Brain microvascular endothelial cell (primary cell): ENCODE measurements around the gene ACTR10.

ENCODE experiments used
- DNase-seq: peaks from one replicate; pipeline ENCODE4 v3.0.0-alpha.2; 2020
- H3K27ac ChIP-seq: fragments of 250-450 bp; sonication (Bioruptor Pico); 2 replicates; pipeline ENCODE4 v1.5.1; 2020; ENCODE audit warnings: mild to moderate bottlenecking, moderate library complexity
- H3K27me3 ChIP-seq: fragments of 250-450 bp; sonication (Bioruptor Pico); replicated peaks from 2 replicates; pipeline ENCODE4 v1.5.1; 2020; ENCODE audit warnings: mild to moderate bottlenecking
- H3K36me3 ChIP-seq: fragments of 250-450 bp; sonication (Bioruptor Pico); replicated peaks from 2 replicates; pipeline ENCODE4 v1.5.1; 2020; ENCODE audit warnings: mild to moderate bottlenecking
- H3K4me3 ChIP-seq: 2 replicates; pipeline ENCODE4 v1.5.1; 2011; ENCODE audit warnings: low read depth, mild to moderate bottlenecking, control low read depth, low read length, moderate library complexity
- in situ Hi-C: cut with HindIII; loops from 2 replicates; pipeline ENCODE4 v1.10.0; 2017; ENCODE audit warnings: low sequenced_read_pairs, low pct_ligation_motif_present
- TF ChIP-seq, protein P1 (sequence below): IDR thresholded peaks from 2 replicates; pipeline ENCODE4 v1.5.1; 2011; ENCODE audit warnings: low read depth, mild to moderate bottlenecking, moderate library complexity, low read length, control low read depth, inconsistent platforms; ENCODE audit errors: missing control alignments

ACTR10 gene

DNA sequence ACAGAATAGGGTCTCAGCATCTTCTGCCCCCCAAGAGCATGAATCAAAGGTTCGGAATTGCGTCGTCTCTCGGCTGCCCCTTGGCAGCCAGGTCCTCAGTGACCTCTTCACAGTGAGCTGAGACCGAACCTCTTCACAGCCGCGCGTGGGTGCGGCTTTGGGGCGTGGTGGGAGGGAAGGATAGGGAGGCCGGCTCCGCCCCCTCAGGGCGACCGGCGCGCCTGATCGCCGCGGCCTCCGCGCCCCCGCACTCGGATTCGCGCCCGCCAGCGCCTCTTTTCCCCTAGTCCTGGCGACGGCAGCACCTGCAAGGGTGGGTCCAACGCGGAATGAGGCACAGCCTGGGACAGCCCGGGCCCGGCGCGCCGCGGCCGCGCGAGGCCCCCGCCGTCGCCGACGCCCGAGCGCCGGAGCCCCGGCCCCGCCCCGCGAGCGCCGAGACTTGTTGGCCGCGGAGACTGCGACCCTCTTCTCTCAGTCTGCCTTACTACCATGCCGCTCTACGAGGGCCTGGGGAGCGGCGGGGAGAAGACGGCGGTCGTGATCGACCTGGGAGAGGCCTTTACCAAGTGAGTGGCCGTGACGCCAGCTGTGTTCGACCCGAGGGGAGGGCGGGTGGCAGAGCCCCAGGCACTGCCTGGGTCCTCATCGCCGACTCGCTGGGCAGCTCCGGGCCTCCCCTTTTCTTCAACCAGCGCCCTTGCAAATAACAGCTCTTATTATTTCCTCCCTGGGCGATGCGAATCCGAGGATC, at the start of gene ACTR10:
TSS of gene ACTR10 (plus strand) at position 424 of the 754 bp plus-strand sequence. CDS start at position 493, 69 bp downstream.
- no peaks in the 10 kb centered on the region for H3K36me3 ChIP-seq
- no peaks in the 10 kb centered on the region for H3K27me3 ChIP-seq
- H3K4me3 ChIP-seq = peak within 1 kb of the TSS; percentile 91
- peak within 1 kb of the TSS; percentile 99 for H3K27ac ChIP-seq
- TF ChIP-seq, protein P1, sequence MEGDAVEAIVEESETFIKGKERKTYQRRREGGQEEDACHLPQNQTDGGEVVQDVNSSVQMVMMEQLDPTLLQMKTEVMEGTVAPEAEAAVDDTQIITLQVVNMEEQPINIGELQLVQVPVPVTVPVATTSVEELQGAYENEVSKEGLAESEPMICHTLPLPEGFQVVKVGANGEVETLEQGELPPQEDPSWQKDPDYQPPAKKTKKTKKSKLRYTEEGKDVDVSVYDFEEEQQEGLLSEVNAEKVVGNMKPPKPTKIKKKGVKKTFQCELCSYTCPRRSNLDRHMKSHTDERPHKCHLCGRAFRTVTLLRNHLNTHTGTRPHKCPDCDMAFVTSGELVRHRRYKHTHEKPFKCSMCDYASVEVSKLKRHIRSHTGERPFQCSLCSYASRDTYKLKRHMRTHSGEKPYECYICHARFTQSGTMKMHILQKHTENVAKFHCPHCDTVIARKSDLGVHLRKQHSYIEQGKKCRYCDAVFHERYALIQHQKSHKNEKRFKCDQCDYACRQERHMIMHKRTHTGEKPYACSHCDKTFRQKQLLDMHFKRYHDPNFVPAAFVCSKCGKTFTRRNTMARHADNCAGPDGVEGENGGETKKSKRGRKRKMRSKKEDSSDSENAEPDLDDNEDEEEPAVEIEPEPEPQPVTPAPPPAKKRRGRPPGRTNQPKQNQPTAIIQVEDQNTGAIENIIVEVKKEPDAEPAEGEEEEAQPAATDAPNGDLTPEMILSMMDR = no peak
- in situ Hi-C loops = no loop called here
- DNase-seq = peak; percentile 48

DNA sequence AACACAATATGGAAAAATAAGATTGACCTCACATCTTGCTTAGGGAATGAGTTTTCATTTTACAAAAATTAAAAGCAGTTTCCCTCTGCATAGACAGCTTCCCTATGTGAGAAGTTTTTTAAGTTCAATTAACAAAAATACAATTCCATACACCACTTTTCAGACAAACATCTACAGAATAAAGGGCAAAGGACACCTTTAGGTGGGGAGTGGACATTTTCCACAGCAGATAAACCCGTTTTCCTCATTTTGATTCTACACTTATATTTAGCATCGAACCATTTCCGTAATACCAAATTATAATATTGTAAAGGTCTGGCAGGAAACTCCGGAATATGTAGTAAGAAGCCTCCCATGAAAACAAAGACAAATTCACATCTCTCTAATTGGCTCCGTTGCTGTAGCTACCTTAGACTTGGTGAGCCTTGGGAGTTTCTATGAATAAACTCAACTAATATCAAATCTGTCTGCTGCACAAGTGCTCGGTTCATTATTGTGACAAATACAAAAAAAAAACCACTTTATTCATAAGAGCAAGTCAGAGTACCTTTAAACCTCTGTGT, 49.6 kb upstream of the ACTR10 start:
- Histone ChIP-seq H3K27me3 (peaks cover 24% of the 10 kb centered on the region), H3K27ac (no peak overlapping the region), H3K36me3 (no peaks in the 10 kb centered on the region), H3K4me3 (no peak overlapping the region)
- no peak for DNase-seq
- TF ChIP-seq, protein P1 = no peak
- in situ Hi-C loops = no loop called here

DNA sequence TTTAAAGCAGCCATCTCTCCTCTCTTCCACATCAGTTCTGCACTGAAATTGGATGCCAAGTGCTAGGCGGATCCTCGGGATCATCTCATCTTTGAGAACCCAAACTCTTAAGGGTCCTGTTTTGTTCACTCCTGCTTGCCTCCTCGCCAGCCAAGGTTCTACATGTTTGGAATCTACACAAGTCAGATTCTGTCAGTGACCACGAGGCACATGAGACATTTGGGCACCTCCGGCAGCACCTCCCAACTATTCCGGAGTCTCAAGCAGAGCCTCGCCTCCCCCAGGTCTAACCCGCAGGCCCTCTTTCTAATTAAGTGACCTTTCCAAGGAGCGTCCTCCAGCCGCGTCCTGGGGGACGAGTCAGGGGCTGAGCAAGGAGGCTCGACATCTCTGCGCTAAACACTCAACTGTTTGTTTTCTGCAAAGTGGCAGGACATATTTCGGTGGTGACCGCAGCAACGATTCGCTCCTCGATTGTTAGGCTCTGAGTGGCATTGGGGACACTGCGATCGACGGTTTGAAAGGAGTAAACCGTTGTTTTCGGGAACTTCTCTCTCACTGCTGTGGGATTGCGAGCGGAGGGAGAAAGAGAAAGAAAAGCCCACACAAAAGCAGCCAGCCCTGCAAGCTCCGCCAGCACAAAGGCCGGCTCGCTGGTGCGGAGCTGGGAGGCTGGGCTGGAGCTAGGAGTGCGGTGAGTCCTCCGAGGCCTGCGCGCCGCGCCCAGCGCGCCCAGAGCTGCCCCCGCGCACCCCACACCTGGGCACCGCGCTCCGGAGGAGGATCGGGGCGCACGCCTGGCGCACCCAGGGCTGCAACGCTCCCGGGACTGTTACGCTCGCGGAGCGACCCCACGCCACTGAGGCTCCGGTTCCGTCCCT, 48.6 kb upstream of the ACTR10 start:
- H3K36me3 ChIP-seq = no peaks in the 10 kb centered on the region
- H3K27me3 ChIP-seq = peaks cover 24% of the 10 kb centered on the region
- TF ChIP-seq, protein P1 = no peak
- H3K4me3 ChIP-seq = peak overlapping the region; percentile 73
- in situ Hi-C loops = no loop called here
- peak; percentile 17 for DNase-seq
- H3K27ac ChIP-seq = no peak overlapping the region

DNA sequence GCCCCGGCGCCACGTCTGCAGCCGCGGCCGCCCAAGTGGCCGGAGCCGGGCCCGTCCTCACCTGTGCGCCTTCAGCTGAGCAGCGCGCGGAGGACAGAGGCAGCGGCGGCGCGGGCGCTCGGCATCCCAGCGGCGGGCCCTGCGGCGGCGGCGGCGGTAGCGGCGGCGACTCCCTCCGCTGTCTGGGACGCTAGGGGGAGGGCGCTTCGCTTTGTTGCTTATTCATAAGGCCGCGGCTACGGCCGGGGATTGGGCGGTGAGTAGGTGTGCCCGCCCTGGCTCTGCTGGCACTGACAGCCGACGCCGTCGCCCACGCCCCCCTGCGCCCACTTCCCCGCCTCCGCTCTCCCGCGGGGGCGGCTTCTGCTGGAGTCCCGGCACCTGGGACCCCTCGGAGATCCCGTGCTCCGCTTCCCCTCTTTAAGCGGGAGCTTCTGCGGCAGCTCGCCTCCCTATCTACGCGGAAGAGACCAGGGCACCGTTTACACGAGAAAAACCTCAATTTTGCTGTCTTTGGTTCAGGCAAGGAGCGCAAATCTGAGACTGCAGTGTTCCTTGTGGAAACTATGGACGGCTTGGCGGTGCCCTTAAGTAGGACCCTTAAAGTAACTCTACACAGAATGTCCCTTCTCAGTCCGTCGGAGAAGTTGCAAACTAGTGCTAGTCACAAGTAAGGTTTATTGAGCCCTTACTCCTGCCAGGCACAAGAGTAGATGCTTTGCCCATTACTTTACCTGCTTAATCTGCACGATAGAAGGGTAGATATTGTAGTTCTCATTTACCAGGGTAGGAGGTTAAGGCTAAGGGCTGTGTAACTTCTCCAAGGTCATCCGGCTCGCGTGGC, 47.7 kb upstream of the ACTR10 start, which contains the start of gene ARMH4:
TSS of gene ARMH4 (minus strand) at position 200 of the 844 bp plus-strand sequence. CDS start 12,855 bp downstream, outside the sequence.
- H3K27me3 ChIP-seq = peaks cover 24% of the 10 kb centered on the region
- H3K4me3 ChIP-seq = peak within 1 kb of the TSS; percentile 73
- no peaks in the 10 kb centered on the region for H3K36me3 ChIP-seq
- H3K27ac ChIP-seq = no peak within 1 kb of the TSS
- DNase-seq = peak; percentile 61
- in situ Hi-C loops = no loop called here
- TF ChIP-seq, protein P1 = no peak

DNA sequence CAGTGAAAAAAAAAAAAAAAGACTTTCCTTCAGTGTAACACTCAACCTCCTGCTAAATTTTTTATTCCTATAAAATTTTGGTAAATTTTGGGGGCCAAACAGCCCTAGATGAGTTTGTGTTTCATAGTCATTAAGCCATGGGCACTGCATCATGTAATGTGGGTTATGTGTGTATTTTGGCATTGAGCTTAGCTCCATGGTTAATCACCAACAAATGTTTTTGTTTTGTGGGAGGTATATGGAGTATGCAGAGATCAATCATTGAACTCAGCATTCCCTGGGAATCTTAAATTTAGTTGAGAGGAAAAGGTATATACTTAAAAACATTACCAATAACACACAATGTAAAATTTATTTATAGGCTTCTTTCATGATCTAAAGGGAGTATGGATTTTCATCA, 39.4 kb upstream of the ACTR10 start:
- no peaks in the 10 kb centered on the region for H3K36me3 ChIP-seq
- DNase-seq = no peak
- H3K27me3 ChIP-seq = no peaks in the 10 kb centered on the region
- in situ Hi-C loops = no loop called here
- H3K4me3 ChIP-seq = no peak overlapping the region
- no peak overlapping the region for H3K27ac ChIP-seq
- TF ChIP-seq, protein P1 = no peak
